ENCODE results near the gene LSR.

Gene LSR

GRCh38 chr19:35288906-35289305 lies 40.1 kb downstream of the LSR start:
- DNase-seq = no peak

- DNase-seq = no peak
Observed at GRCh38 chr19:35290381-35291127, 41.8 kb downstream of the LSR start.

- DNase-seq = no peak
Observed at GRCh38 chr19:35291259-35291658, 42.5 kb downstream of the LSR start.

- no peak for DNase-seq
Observed at GRCh38 chr19:35291916-35292315, 43.1 kb downstream of the LSR start, which contains the start of gene MAG. Gene MAG, plus strand, starts transcription at chr19:35292161. Its CDS starts 3,248 bp downstream, at chr19:35295409.

GRCh38 chr19:35292421-35293362 lies 43.9 kb downstream of the LSR start:
- DNase-seq = no peak

GRCh38 chr19:35293363-35293739 lies 44.5 kb downstream of the LSR start:
- no peak for DNase-seq

GRCh38 chr19:35293808-35294207 lies 45.0 kb downstream of the LSR start:
- DNase-seq = no peak

GRCh38 chr19:35294328-35294727 lies 45.5 kb downstream of the LSR start:
- no peak for DNase-seq

GRCh38 chr19:35294859-35295791 lies 46.3 kb downstream of the LSR start:
- no peak for DNase-seq

- DNase-seq = no peak
Observed at GRCh38 chr19:35295792-35296462, 47.1 kb downstream of the LSR start.

GRCh38 chr19:35296644-35297514 lies 48.1 kb downstream of the LSR start:
- DNase-seq = no peak

- no peak for DNase-seq
Observed at GRCh38 chr19:35297515-35297848, 48.7 kb downstream of the LSR start.

- no peak for DNase-seq
Observed at GRCh38 chr19:35297922-35298321, 49.1 kb downstream of the LSR start.

GRCh38 chr19:35298561-35298972 lies 49.8 kb downstream of the LSR start:
- no peak for DNase-seq

GRCh38 chr19:35299523-35300338 lies 50.9 kb downstream of the LSR start:
- DNase-seq = no peak

- DNase-seq = no peak
Observed at GRCh38 chr19:35300339-35300649, 51.5 kb downstream of the LSR start.

GRCh38 chr19:35301961-35302360 lies 53.2 kb downstream of the LSR start:
- DNase-seq = no peak

GRCh38 chr19:35302446-35302845 lies 53.6 kb downstream of the LSR start:
- DNase-seq = no peak

- DNase-seq = no peak
Observed at GRCh38 chr19:35303357-35303915, 54.6 kb downstream of the LSR start.

GRCh38 chr19:35304036-35304435 lies 55.2 kb downstream of the LSR start:
- DNase-seq = no peak

All from NCI-H2081 (cell line).